IPS DF 19.7 (cell line): ENCODE results near the gene MRPL22.
"Not testable (repeated sequence)": the region's sequence is repeated elsewhere in the genome, so short reads cannot be mapped to it uniquely, and the experiment has no call there.

Experiments
- DNase-seq: peaks from one replicate; pipeline ENCODE4 v3.0.0-alpha.2; 2013; ENCODE audit warnings: low read depth, low spot score

Gene MRPL22

DNA sequence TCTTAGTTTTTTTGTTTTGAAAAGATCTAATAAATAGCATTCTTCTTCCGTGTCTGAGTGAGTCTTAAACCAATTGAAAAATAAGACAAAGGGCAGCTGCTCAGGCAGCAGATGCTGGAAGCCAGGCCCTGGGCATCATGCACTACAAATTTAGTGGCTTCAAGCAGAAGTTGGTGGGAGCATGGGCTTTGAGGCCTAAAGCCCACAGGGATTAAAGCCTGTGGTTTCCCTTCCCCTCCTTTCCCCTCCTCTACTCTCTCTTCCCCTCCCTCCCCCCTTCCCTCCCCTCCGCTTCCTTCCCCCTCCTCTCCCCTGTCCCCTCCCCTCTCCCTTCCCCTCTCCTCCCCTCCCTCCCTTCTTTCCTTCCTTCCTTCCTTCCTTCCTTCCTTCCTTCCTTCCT is 52.6 kb downstream of the MRPL22 start:
- no peak for DNase-seq

DNA sequence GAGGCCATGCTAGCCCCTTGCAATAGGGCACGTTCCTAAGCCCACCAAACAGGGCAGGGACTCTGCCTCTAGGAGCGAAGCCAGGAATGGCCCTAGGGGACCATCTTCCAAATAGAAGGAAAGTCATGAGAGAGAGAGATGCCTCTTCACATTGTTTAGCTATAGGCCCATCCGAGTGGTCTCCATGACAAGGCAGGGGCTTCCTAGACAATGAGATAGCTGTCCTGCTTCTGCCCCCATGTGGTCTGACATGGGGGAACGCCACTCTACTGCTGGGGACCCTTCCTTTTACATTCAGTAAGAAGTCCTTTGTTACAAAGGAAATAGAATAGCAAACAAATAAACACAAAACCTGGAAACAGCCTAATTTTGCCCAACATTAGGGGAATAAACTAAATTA is 54.8 kb downstream of the MRPL22 start:
- DNase-seq: no peak

DNA sequence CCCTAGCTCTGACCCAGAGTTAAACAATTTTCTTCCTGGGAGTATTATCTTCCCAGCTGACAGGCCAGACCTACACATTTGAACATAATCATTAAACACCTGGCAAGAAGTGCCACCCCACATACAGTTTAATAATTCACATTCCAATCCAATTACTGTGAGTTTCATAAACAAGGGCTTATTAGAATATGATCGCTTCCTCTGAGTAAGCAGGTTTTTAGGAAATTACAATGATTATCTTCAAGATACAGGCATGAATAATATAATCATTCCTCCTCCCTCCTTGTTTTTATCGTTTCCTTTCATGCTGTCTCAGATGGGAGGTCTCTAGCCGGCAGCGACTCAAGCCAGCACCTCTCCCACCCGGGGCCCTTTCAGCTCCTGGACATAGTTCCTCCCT is 56.9 kb downstream of the MRPL22 start:
- no peak for DNase-seq

DNA sequence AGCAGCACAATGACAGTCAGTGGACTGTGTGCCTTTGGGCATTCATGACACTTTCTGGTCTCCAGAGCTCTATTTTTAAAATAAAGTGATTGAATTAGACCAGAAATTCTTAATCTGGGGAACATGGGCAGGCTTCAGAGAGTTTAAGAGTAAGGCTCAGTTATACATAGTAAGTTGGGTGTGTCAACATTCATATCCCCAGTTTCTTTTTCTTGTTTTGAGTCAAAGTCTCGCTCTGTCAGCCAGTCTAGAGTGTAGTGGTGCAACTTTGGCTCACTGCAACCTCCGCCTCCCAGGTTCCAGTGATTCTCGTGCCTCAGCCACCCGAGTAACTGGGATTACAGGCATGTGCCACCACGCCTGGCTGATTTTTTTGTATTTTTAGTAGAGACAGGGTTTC is 59.0 kb downstream of the MRPL22 start:
- no peak for DNase-seq

DNA sequence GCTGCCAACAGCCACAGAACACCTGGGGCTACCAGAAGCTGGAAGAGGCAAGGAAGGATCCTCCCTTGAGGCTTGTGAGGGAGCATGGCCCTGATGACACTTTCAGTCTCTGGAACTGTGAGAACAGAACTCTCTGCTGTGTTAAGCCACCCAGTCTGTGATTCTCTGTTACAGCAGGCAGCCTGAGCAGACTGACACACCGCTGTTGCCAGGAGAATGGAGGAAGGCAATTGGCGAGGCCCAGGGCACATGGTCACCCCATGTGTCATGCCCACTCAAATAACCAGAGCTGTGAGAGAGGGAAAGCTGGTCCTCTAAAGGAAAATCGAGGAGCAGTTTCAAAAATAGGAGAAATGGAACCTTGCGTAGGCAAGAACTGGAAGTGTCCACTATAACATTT is 60.6 kb downstream of the MRPL22 start:
- DNase-seq: no peak

DNA sequence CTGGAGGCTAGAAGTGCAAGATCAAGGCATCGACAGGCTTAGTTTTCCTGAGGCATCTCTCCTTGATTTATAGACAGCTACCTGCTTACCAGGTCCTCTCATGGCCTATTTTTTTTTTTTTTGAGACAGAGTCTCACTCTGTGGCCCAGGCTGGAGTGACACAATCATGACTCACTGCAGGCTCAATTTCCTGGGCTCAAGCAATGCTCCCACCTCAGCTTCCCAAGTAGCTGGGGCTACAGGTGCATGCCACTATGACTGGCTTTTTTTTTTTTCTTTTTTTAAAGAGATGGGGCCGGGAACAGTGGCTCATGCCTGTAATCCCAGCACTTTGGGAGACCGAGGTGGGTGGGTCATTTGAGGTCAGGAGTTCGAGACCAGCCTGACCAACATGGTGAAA is 61.8 kb downstream of the MRPL22 start:
- not testable (repeated sequence) for DNase-seq

DNA sequence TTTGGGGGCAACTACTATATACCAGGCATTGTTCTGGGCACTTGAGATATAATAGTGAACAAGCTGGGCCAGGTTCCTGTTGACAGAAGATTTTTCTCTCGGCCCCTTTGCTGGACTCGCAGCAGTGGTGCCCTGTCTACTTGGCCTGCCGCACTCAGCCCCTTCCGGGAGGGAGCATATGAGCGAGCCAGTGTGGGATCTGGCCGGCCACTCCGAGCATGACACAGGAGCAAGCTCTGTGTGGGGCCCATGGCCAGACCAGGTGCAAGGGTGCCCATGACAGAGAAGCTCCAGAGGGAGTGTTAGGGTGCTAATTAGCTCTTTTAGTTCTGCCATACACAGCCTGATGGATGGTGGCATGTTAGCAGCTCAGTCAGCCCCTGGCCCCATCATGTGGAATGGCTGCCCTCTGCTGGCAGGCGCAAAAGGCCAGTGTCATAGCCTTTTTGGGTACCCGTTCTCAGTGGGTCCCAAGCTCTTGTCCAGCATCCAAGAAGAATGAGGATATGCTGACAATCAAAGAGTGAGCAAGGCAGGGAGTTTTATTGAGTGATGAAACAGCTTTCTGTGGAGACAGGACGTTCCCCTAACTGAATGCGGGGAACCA is 63.4 kb downstream of the MRPL22 start:
- no peak for DNase-seq

DNA sequence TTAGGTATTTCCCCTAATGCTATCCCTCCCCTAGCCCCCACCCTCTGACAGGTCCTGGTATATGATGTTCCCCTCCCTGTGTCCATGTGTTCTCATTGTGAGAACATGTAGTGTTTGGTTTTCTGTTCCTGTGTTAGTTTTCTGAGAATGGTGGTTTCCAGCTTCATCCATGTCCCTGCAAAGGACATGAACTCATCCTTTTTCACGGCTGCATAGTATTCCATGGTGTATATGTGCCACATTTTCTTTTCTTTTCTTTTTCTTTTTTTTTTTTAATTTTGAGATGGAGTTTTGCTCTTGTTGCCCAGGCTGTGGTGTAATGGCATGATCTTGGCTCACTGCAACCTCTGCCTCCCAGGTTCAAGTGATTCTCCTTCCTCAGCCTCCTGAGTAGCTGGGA is 65.4 kb downstream of the MRPL22 start:
- DNase-seq: not testable (repeated sequence)

DNA sequence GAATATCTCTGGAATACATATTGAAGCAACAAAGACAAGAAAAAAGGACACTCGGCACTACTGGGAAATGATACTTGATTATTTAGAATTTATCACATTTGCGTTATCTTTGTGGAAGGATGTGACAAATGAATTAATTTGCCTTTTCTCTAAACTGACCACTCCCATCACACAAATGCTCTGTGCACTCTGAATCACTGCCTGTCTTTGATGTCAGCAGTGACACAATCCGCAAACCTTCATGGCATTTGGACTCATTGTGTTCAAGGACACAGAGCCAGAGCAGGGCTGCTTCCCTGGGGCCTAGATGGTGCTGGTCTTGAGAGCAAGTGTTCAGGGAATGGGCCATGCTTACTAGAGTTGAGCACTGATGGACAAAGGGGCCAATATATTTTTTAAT is 67.8 kb downstream of the MRPL22 start:
- no peak for DNase-seq

DNA sequence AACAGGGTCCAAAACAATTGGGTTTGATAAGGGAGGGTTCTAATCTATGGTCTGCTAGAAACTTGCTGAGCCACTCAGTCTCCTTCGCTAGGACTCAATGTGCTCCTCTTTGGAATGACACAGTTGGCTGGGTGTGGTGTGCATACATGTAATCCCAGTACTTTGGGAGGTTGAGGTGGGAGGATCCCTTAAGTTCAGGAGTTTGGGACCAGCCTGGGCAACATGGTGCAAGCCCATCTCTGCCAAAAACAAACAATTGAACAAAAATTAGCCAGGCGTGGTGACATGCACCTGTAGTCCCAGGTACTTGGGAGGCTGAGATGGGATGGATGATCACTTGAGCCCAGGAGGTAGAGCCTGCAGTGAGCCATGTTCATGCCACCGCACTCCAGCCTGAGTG is 70.0 kb downstream of the MRPL22 start:
- DNase-seq: no peak

DNA sequence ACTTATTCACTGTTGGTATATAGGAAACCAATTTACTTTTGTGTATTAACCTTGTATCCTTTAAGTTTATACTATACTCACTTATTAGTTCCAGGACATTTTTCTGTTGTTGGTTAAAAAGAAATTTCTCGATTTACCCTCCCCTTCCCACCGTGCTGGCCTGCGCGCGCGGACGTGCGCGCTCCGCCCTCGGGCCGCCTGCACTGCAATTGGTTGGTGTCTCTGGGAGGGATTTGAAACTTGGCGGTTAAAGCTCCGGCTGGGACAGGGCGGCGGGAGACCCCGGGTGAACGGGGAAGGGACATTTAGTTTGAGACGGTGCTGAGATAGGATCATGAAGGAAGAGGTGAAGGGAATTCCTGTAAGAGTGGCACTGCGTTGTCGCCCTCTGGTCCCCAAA is 72.7 kb downstream of the MRPL22 start, which contains the start of gene KIF4B:
Gene KIF4B (plus strand): TSS at position 230 of the 400 bp plus-strand sequence. CDS start 105 bp downstream, at position 335.
- DNase-seq: no peak

DNA sequence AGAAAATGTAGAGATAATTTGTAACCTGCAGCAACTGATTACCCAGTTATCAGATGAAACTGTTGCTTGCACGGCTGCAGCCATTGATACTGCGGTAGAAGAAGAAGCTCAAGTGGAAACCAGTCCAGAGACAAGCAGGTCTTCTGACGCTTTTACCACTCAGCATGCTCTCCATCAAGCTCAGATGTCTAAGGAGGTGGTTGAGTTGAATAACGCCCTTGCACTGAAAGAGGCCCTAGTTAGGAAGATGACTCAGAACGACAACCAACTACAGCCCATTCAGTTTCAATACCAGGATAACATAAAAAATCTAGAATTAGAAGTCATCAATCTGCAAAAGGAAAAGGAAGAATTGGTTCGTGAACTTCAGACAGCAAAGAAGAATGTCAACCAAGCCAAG is 74.4 kb downstream of the MRPL22 start:
- no peak for DNase-seq

DNA sequence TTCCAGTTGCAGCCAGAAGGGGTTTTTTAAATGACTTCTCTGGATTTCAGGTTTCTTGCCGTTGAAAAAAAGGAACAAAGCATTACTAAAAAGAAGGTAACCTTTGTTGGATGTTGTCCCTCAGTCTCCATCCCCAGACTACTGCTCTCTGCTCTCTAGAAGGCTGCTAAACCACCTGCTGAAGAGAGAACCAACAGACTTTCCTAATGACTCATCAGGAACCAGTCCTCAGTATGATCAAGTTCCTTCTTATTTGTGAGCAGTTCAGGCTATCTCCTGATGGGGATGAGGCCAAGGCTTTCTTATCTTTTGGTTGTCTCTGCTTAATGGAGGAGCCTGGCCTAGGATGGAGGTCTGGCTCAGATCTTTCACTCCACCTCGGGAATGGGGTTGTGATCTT is 76.7 kb downstream of the MRPL22 start:
- DNase-seq: no peak
